Epithelial cell of esophagus (primary cell): ENCODE measurements around the gene XRCC4.

Experiments used
- DNase-seq: peaks from one replicate; pipeline ENCODE4 v3.0.0; 2010; ENCODE audit warnings: low read depth
- H3K4me3 ChIP-seq: 2 replicates; pipeline ENCODE4 v1.5.1; 2011; ENCODE audit warnings: mild to moderate bottlenecking, low read length, control low read depth
- TF ChIP-seq, protein P1 (sequence below): IDR thresholded peaks from 2 replicates; pipeline ENCODE4 v1.5.1; 2011; ENCODE audit warnings: low read depth, mild to moderate bottlenecking, low read length, control low read depth, inconsistent platforms; ENCODE audit not compliant: insufficient read depth; ENCODE audit errors: missing control alignments

Gene XRCC4

DNA sequence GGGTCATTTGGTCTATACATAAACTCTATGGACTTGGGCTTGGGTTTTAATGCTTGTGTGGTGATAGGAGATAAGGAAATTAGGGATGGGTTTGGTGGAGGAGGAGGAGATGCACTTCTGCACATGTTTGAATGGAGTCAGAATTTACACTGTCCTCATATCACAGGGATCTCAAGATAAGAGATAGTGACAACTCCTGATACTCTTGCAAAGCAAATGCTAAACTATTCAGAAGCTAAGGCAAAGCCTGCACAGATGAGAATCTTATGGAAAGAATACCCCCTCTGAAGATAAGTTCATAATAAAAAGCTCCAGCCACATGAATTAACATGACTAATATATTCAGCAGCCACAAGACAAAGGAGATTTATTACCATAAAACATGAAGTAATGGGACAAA is 90.2 kb downstream of the XRCC4 start:
- TF ChIP-seq, protein P1, sequence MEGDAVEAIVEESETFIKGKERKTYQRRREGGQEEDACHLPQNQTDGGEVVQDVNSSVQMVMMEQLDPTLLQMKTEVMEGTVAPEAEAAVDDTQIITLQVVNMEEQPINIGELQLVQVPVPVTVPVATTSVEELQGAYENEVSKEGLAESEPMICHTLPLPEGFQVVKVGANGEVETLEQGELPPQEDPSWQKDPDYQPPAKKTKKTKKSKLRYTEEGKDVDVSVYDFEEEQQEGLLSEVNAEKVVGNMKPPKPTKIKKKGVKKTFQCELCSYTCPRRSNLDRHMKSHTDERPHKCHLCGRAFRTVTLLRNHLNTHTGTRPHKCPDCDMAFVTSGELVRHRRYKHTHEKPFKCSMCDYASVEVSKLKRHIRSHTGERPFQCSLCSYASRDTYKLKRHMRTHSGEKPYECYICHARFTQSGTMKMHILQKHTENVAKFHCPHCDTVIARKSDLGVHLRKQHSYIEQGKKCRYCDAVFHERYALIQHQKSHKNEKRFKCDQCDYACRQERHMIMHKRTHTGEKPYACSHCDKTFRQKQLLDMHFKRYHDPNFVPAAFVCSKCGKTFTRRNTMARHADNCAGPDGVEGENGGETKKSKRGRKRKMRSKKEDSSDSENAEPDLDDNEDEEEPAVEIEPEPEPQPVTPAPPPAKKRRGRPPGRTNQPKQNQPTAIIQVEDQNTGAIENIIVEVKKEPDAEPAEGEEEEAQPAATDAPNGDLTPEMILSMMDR, result no peak
- no peak for DNase-seq
- no peak overlapping the region for H3K4me3 ChIP-seq

DNA sequence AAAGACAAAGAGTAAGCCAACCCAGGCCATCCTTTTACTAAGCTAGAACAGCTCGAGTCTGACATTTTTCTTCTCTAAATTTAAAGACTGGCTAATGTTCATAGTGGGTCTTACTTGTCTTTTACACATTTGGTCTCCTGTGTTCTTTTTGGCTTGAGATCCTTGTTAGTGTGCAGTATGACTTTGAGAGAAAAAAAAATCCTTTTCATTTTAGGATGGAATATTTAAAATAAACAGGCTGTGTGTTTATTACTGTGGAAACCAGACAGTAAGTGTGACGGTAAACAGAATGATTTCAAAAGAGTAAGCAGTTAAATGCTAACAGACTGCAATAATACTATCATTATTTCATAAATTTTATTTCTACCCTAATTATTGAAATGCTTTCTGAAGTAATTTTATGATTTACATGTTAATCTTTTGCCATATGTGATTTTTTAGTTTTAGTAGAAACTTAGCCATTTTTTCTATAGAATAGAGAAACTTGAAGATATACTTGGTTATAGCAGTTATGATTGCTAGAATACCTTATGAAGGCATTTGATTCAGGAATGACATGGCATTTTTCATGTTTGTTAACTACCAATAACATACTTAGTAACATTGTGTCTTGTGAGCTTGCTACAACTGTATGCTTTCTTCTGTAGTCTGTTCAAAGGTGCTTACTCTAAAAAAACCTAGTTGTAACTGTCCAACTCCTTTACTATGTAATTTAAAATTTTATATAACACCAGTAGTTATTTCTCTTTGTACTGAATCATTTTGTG is 92.4 kb downstream of the XRCC4 start:
- no peak for DNase-seq
- TF ChIP-seq, protein P1, result no peak
- H3K4me3 ChIP-seq, result no peak overlapping the region

GRCh38 chr5:83172011-83172410 is 94.7 kb downstream of the XRCC4 start:
- DNase-seq, result no peak
- TF ChIP-seq, protein P1, result no peak
- no peak overlapping the region for H3K4me3 ChIP-seq

GRCh38 chr5:83172655-83173054 is 95.3 kb downstream of the XRCC4 start:
- peak; percentile 7 for DNase-seq
- TF ChIP-seq, protein P1, result no peak
- no peak overlapping the region for H3K4me3 ChIP-seq

DNA sequence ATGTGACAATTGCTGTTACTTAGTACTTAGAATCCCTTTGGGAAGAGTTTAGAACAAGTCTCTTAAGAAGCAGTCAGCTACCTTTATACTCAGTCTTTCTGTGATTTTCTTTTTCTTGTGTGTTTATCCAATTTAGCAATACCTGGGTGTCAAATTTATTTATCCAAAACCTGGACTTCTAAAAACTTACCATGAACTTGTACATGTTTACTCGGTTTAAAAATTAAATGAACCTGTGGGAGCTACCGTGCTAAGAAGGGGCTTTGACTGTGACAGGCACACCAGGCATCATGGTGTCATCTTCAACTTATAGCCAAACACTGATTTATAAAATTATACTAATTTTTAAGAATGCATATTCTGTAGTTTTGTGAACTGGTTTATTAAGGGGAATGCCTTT is 96.5 kb downstream of the XRCC4 start:
- no peak overlapping the region for H3K4me3 ChIP-seq
- DNase-seq, result no peak
- TF ChIP-seq, protein P1, result no peak

- no peak for DNase-seq
- TF ChIP-seq, protein P1, result no peak
- no peak overlapping the region for H3K4me3 ChIP-seq
Observed at GRCh38 chr5:83177803-83178202, 100.5 kb downstream of the XRCC4 start.

DNA sequence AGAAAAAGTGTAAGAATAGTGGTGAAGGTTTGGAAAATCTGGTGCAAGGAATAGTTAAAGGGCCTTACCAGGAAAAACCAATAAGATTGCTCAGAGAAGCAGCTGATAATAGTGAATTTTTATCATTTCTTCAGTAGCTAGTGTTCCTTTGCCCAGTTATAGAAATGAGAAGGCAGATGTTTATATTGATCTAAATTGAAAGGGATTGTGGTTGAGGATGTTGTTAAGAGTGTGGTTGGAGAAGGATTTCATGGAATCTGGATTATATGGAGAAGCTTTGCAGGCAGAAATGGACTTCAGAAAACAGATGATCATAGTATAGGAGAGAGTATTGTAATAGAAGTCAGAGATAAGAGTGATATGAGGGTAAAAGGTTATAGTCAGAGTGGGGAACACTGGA is 102.6 kb downstream of the XRCC4 start:
- TF ChIP-seq, protein P1, result no peak
- no peak overlapping the region for H3K4me3 ChIP-seq
- DNase-seq, result no peak
